Head of caudate nucleus (tissue), 42 donors: ENCODE measurements around the gene SPATA24.

Experiments used
- DNase-seq, 42 donors: peaks; one replicate each; pipeline versions ENCODE4 v3.0.0 to v3.0.0-alpha.2; 2020 to 2021; ENCODE audit warnings: mixed read lengths in 7 of 42
- intact Hi-C: fragments of 100-400 bp; cut with DNase I; formaldehyde crosslinking; loops from one replicate; pipeline ENCODE4 v1.15.0; 2022

The SPATA24 gene

GRCh38 chr5:139402561-139403158 is 1.2 kb downstream of the SPATA24 start:
- intact Hi-C loops = no loop called here

DNA sequence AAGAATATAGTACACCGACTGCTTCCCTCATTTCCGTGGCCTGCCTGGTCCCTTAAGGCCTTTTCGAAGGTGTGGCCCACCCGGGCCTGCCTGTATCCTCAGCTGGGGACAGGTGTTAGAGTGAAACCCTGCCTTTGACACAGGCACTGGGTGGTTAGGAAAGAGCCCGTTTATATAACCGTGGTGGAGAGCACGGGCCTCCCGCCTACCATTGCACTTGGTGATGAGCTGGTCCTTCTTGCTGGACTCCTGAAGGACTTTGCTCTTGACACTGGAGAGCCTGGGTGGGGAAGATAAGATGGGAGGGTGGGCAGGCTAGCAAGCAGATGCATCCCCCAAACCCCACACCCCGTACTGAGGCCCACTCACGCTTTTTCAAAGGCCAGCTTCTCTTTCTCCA is 2.3 kb downstream of the SPATA24 start:
- intact Hi-C loops = no loop called here
- DNase-seq = no peak

More at GRCh38 chr5:139402561-139403158, 1.2 kb downstream of the SPATA24 start:
- no peak for DNase-seq

GRCh38 chr5:139399501-139400121 is 4.3 kb downstream of the SPATA24 start:
- DNase-seq = no peak
- intact Hi-C loops = no loop called here

GRCh38 chr5:139397921-139398320 is 6.0 kb downstream of the SPATA24 start:
- DNase-seq = no peak

DNA sequence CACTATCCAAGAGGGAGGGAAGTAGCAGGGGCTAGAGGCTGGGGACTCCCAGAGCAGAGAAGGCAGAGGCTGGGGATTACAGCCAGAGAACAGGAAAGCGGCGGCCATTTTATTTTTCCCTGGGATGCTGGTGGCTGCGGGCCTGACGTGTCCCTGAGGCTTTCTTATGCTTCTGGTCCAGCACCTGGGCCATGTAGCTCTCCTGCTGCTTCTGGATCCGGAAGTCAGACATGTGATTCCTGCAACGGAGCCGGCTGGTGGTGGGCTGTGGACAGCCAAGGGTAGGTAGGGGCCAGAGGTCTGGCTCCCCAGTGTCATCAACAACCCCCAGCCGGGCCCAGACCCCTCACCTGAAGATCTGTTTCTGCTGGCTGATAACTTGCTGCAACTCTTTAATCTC is 7.2 kb downstream of the SPATA24 start:
- intact Hi-C loops = no loop called here
- no peak for DNase-seq

More at GRCh38 chr5:139397921-139398320, 6.0 kb downstream of the SPATA24 start:
- intact Hi-C loops = no loop called here

GRCh38 chr5:139395844-139396640 is 7.8 kb downstream of the SPATA24 start:
- DNase-seq = no peak
- intact Hi-C loops = no loop called here

DNA sequence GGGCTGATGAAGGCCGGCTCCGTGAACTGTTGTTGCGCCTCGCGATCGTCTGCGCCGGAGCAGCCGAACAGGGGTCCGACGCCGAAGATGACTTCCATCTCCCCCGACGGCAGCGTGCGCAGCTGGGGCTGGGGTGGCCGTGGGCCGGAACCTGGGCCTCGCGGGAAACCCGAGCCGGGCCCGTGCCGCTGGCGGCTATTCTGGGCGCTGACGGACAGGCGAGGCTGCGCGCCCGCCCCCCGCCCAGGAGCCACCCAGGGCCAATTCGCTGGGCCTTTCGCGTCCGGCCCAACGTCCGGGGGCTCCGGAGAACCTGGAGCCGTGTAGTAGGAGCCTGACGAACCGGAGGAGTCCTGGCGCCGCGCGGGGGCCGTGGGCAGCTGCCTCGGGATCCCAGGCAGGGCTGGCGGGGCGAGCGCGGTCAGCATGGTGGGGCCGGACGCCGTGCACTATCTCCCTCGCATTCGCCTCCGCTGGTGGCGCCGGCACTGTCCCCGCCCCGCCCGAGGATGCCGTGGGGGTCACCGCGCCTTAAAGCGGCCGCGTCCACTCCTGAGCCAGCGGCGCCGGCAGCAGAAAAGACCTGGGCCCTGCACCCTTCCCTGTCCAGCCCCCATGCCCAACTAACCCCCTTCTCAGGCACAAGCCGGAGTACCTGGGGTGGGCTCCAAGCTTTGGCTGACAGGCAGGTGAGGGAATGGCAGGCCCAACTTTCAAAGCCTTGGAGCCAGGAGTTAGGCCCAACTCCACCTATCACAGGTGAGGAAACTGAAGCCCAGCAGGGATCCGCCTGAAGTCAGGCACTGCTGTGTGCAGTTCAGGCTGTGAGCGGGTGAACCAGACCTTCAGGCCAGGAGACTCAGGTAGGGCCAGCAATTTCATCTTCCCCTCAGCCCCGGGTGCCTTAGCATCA is 9.0 kb downstream of the SPATA24 start, which contains the start of gene PROB1:
Gene PROB1 (minus strand): TSS at position 451 of the 913 bp plus-strand sequence. CDS start 23 bp downstream, at position 428.
- DNase-seq = peak in 3 of 42 donors; percentile 11 to 37 (median 15)
- intact Hi-C loops = no loop called here

GRCh38 chr5:139394123-139394653 is 9.7 kb downstream of the SPATA24 start:
- intact Hi-C loops = no loop called here
- peak in 17 of 42 donors; percentile 13 to 64 (median 41) for DNase-seq

DNA sequence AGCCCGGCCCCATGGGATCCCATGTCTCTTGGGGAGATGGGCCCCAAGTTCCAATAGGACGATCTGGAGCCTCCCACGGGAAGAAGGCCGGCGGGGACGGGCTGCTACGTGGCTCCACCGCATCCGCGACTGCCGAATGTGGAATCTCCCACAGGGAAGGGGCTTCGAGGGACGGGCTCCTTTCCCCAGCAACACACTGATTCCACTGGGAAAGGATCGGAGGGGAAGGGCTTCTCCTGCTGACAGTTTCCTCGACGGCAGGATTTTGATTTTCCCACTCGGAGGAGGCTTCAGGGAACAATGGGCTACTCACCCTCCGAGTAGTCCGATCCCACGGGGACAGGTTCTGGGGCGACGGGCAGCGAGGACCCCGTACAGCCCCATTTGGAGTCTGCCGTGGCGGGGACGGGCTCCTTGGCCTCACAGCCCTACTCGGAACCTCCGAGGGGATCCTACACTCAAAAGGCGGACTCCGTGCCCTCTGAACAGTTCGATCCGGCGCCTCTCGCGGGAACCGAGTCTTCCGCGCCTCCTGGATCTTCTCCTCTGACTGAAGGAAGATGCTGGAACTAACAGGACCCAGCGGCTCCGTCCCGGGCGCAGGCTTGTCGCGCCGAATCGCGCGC is 10.3 kb downstream of the SPATA24 start:
- DNase-seq = no peak
- intact Hi-C loops = no loop called here

- DNase-seq = peak in 6 of 42 donors; percentile 28 to 60 (median 48)
- intact Hi-C loops = no loop called here
Observed at GRCh38 chr5:139392678-139393496, 11.0 kb downstream of the SPATA24 start.

DNA sequence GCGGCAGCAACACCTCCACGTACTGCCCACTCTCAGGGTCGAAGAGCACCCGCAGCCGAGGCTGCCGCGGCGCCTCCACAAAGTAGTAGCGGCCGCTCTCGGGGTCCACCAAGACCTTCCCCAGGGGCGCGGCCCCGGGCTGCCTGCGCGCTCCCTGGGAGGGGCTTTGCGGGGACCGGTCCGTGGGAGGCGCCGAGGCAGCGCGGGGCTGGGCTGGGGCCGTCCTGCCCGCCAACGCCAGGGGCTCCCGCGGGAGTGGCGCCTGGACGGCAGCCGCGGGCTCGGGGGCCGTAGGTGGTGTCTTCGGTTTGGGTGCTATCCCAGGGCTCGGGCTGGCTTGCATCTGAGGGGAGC is 11.6 kb downstream of the SPATA24 start:
- intact Hi-C loops = no loop called here
- DNase-seq = no peak

DNA sequence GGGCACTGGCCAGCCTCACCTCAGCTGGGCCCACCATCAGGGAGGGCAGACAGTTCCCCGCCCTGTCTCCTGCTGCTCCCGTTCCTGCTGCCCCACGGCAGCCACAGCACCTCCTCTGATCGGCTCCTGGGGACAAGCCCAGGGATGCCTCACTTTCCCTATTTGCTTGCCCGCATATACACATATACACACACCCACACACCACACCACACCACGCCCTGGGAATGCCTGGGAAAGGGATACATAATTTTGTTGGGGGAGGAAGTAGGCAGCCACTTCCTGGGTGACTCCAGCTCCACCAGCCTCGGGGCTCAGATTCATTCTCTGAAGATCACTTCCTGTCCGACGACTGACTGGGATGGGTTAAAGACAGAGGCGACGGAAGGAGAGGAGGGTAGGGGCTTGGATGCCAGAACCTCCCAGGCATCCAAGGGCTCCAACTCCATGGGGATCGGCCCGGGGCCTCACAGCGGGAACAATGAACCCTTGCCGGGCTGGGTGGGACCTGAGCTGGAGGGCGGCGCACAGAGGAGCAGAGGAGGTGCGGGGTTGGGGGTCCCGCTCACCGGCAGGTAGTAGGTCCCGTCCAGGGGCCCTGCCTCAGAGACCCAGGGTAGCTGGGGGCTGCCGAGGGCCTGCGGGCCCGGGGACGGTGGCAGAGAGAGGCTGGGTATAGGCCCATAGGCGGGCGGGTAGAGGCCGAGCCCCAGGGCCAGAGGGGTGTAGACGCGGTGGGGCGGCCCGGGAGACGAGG is 12.1 kb downstream of the SPATA24 start:
- intact Hi-C loops = no loop called here
- DNase-seq = no peak

GRCh38 chr5:139390639-139391569 is 13.0 kb downstream of the SPATA24 start:
- peak in 1 of 42 donors; percentile 5 for DNase-seq
- intact Hi-C loops = no loop called here

GRCh38 chr5:139389701-139390638 is 13.9 kb downstream of the SPATA24 start, which contains the start of gene MZB1:
Gene MZB1, minus strand, starts transcription at chr5:139389913. Its CDS starts 57 bp downstream, at chr5:139389856.
- peak in 1 of 42 donors; percentile 25 for DNase-seq
- intact Hi-C loops = no loop called here
